Adrenal gland (tissue), 12 donors: ENCODE measurements around the gene TRAF6. TPM values are rescaled to one million over a fixed set of nuclear protein-coding genes. Genes with fewer than 3 reads are reported as not detected.

Source experiments
- DNase-seq, 7 donors: peaks; one replicate each; pipeline ENCODE4 v3.0.0-alpha.2; 2019 to 2020
- H3K27ac ChIP-seq, 5 donors: fragments of 200-600 bp; sonication (generic) in 4 of 5; 1 replicate in 3 of 5; 2 replicates in 2 of 5; pipeline versions ENCODE4 v1.5.1 to v1.8.0; 2016 to 2020; ENCODE audit warnings: mild to moderate bottlenecking in 1 of 5
- H3K27me3 ChIP-seq: fragments of 200-600 bp; 2 replicates; pipeline ENCODE4 v1.8.0; 2021
- H3K36me3 ChIP-seq, 2 donors: fragments of 200-600 bp; replicated peaks in 1 of 2; 1 replicate in 1 of 2; 2 replicates in 1 of 2; pipeline versions ENCODE4 v1.5.1 to v1.8.0; 2018 to 2022
- H3K4me1 ChIP-seq, 2 donors: fragments of 200-600 bp; replicated peaks in 1 of 2; 1 replicate in 1 of 2; 2 replicates in 1 of 2; pipeline versions ENCODE4 v1.5.1 to v1.8.0; 2018 to 2021
- H3K4me3 ChIP-seq, 4 donors: fragments of 200-600 bp; sonication (generic) in 3 of 4; one replicate each; pipeline ENCODE4 v1.5.1; 2016 to 2018
- H3K9me3 ChIP-seq, 3 donors: fragments of 200-600 bp; sonication (generic) in 1 of 3; replicated peaks in 1 of 3; 1 replicate in 2 of 3; 2 replicates in 1 of 3; pipeline versions ENCODE4 v1.5.1 to v1.8.0; 2016 to 2021
- POLR2A ChIP-seq, 2 donors: fragments of 450-650 bp; IDR thresholded peaks; one replicate each; pipeline ENCODE4 v1.6.1; 2017; ENCODE audit warnings: antibody characterized with exemption in 2 of 2, mild to moderate bottlenecking in 2 of 2, moderate library complexity in 1 of 2
- WGBS, 4 donors: extraction: QIAGEN DNeasy Blood & Tissue Kit in 2 of 4; methylation state at CpG; one replicate each; pipeline versions ENCODE4 v1.1.5 to v1.1.7; 2013 to 2017; 5-methylcytosine and 5-hydroxymethylcytosine counted together
- intact Hi-C, 2 donors: fragments of 100-400 bp; cut with DNase I; formaldehyde crosslinking; loops; one replicate each; pipeline versions ENCODE4 v1.14.1 to v1.15.0; 2022 to 2023
- polyA plus RNA-seq, 3 donors: library from polyadenylated mRNA; stranded (reverse); fragments of 200-250 nt in 2 of 3; fragments of 350-450 nt in 1 of 3; fragmentation: Illumina TruSeq in 1 of 3; extraction: RNeasy Lipid Tissue Mini Kit (QIAGEN cat#74804) in 1 of 3; gene quantifications; one replicate each; pipeline ENCODE4 v1.2.3, GENCODE V29; 2013 to 2014
- total RNA-seq, 9 donors: library from RNA; depleted of rRNA in 4 of 9; stranded (reverse); fragments of >200 nt in 4 of 9; fragments of 120-200 nt in 1 of 9; fragmentation: NEBNext Ultra II Directional in 1 of 9; extraction: Animal tissue kit (Norgen Biotek cat#: 25700) in 1 of 9; gene quantifications; one replicate each; pipeline versions ENCODE4 v1.1.0 to v1.2.4, GENCODE V29; 2013 to 2023
- TF ChIP-seq, protein P1 (sequence below), 6 experiments: fragments of 450-650 bp in 4 of 6; fragments of 200-600 bp in 2 of 6; sonication (generic) in 1 of 6; IDR thresholded peaks; 1 replicate in 5 of 6; 2 replicates in 1 of 6; pipeline versions ENCODE4 v1.5.1 to v1.8.0; 2016 to 2021; ENCODE audit warnings: antibody characterized with exemption in 6 of 6, mild to moderate bottlenecking in 2 of 6, moderate library complexity in 1 of 6
- donor health status: healthy with polysubstance abuse.
- donor health status: Bipolar disorder and iron deficiency.
- donor health status: DM: yes; HTN: yes; CAD: no.
- donor health status: DM: no; HTN: no; CAD: no.
- donor health status: DM: no; HTN: no; CAD: no.
- donor health status: DM: yes; HTN: yes; CAD: no.

Gene TRAF6
- total and polyA plus RNA-seq, 12 donors, result 2.3 to 18.5 (median 14.6) TPM

DNA sequence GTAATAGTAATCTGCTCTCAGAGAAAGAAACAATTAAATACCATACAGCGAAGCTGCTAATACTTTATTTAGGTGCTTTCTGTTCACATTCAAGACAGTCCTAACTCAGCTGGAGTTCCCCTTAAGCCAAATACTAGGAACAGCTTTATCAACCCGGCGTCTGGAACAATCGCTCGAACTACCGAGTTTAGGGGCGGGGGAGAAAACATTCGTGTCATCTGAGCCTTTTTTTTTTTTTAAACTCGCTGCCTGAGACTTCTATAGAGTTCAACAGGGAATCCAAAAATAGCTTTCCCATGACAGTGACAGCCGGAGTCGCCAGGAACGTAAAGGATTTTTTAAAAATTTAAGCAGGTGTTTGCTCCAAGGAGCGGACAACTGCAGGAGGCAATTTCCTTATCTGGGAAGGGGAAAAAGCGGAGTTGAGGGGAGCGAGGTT lies 852 bp downstream of the TRAF6 start:
- Histone ChIP-seq H3K9me3 (no peaks in the 10 kb centered on the region), H3K4me1 (peaks cover 8 to 26% of the 10 kb centered on the region in 2 donors), H3K27me3 (no peaks in the 10 kb centered on the region), H3K36me3 (no peaks in the 10 kb centered on the region), H3K4me3 (peak overlapping the region; percentile 55 to 95 (median 78)), H3K27ac (peak overlapping the region; percentile 43 to 93 (median 91))
- DNase-seq, result peak in 4 of 7 donors; percentile 29 to 60 (median 34)
- intact Hi-C loops, result no loop called here
- no peak for TF ChIP-seq POLR2A (IDR thresholded peaks at IDR 0.05)
- TF ChIP-seq, protein P1, sequence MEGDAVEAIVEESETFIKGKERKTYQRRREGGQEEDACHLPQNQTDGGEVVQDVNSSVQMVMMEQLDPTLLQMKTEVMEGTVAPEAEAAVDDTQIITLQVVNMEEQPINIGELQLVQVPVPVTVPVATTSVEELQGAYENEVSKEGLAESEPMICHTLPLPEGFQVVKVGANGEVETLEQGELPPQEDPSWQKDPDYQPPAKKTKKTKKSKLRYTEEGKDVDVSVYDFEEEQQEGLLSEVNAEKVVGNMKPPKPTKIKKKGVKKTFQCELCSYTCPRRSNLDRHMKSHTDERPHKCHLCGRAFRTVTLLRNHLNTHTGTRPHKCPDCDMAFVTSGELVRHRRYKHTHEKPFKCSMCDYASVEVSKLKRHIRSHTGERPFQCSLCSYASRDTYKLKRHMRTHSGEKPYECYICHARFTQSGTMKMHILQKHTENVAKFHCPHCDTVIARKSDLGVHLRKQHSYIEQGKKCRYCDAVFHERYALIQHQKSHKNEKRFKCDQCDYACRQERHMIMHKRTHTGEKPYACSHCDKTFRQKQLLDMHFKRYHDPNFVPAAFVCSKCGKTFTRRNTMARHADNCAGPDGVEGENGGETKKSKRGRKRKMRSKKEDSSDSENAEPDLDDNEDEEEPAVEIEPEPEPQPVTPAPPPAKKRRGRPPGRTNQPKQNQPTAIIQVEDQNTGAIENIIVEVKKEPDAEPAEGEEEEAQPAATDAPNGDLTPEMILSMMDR (IDR thresholded peaks at IDR 0.05), result no peak
- WGBS, 4 donors, result 0 to 2% (median 0%) methylated on average over 15 of the region's 15 CpGs

DNA sequence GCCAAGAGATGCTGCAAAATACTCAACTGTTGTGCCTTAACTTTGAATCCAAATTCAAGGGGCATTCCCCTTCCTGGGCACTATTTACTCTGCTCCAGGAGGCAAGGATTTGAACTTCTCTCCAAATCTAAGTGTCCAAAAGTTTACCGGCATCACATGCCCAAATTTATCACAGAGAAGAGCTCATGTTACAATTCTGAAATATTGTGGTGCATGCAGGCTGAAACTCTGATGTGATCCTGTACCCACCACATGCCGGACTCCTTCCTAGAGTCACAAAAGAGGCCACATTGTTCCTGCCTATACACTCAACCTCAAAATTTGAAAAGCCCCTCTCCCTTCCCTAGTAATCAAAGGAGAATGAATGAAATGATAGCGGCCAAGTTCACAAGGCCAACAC lies 1.3 kb downstream of the TRAF6 start:
- Histone ChIP-seq H3K4me1 (peaks cover 8 to 26% of the 10 kb centered on the region in 2 donors), H3K36me3 (no peaks in the 10 kb centered on the region), H3K27me3 (no peaks in the 10 kb centered on the region), H3K4me3 (peak overlapping the region in 3 of 4 donors; percentile 76 to 95 (median 80)), H3K9me3 (no peaks in the 10 kb centered on the region), H3K27ac (peak overlapping the region; percentile 43 to 93 (median 91))
- TF ChIP-seq POLR2A (IDR thresholded peaks at IDR 0.05), result no peak
- TF ChIP-seq, protein P1 (IDR thresholded peaks at IDR 0.05), result no peak
- no peak for DNase-seq
- intact Hi-C loops, result no loop called here
- 11 to 14% (median 12%) methylated on average over 3 of the region's 3 CpGs for WGBS, 4 donors

DNA sequence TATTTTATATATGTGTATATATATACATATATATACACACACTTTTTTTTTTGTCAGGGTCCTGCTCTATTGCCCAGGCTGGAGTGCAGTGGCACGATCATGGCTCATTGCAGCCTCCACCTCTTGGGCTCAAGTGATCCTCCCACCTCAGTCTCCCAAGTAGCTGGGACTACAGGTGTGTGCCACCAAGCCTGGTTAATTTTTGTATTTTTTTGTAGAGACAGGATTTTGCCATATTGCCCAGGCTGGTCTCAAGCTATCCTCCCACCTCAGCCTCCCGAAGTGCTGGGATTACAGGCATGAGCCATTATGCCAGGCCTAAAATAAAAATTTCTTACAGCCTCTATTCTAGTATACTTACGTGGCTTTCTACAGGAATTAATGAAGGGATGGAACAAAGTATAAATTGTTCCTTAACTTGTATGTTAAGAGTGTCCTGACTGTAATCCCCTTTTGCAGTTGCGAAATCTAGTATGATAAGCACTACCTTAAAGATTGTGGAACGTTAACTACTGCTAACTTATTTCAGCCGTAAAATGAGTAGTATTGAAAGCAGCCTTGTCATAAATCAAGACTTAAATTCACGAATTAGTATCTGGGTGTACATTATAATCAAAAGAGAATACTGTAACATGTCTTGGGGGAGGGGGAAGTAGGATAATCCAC lies 2.1 kb downstream of the TRAF6 start:
- H3K9me3 ChIP-seq, result no peaks in the 10 kb centered on the region
- intact Hi-C loops, result no loop called here
- DNase-seq, result peak in 3 of 7 donors; percentile 12 to 66 (median 54)
- WGBS, 4 donors, result 53 to 57% (median 55%) methylated on average over 7 of the region's 7 CpGs
- H3K4me3 ChIP-seq, result no peak overlapping the region
- peak overlapping the region in 3 of 5 donors; percentile 7 to 93 (median 91) for H3K27ac ChIP-seq
- H3K4me1 ChIP-seq, result peaks cover 14 to 33% of the 10 kb centered on the region in 2 donors
- TF ChIP-seq POLR2A (IDR thresholded peaks at IDR 0.05), result no peak
- TF ChIP-seq, protein P1 (IDR thresholded peaks at IDR 0.05), result no peak
- no peaks in the 10 kb centered on the region for H3K27me3 ChIP-seq
- H3K36me3 ChIP-seq, result no peaks in the 10 kb centered on the region

DNA sequence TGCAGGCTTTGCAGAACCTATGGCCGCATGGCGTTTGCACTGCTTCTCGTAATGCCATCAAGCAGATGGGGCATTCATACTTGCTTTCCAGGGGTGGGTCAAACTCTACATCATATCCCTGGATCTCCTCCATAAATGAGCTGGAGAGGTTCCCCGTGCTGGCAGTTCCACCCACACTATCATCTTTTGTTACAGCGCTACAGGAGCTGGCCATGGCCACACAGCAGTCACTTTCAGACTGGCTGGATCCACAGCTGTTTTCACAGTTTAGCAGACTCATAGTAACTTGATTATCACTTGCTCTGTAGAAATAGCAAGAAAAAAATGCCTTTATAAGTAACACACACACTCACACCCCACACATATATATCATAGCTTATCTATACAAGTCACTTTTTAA lies 8.8 kb downstream of the TRAF6 start:
- TF ChIP-seq, protein P1 (IDR thresholded peaks at IDR 0.05), result no peak
- TF ChIP-seq POLR2A (IDR thresholded peaks at IDR 0.05), result no peak
- Histone ChIP-seq H3K27me3 (no peaks in the 10 kb centered on the region), H3K36me3 (peaks cover 0 to 31% of the 10 kb centered on the region in 2 donors), H3K4me1 (peaks cover 19 to 43% of the 10 kb centered on the region in 2 donors), H3K4me3 (no peak overlapping the region), H3K9me3 (no peaks in the 10 kb centered on the region), H3K27ac (peak overlapping the region in 1 of 5 donors; percentile 48)
- intact Hi-C loops, result no loop called here
- 78 to 89% (median 87%) methylated on average over 5 of the region's 5 CpGs for WGBS, 4 donors
- DNase-seq, result no peak
